ENCODE measurements around the gene KSR2. TPM values are rescaled to one million over a fixed set of nuclear protein-coding genes. Genes with fewer than 3 reads are reported as not detected.

KSR2 gene
- total and polyA plus RNA-seq, 9 donors, result under 0.01 to 0.14 (median 0.04) TPM; not detected in 3

GRCh38 chr12:117468016-117468415 is 500.8 kb downstream of the KSR2 start:
- H3K36me3 ChIP-seq (ENCODE audit: control insufficient read depth, insufficient read depth, low read length), result no peaks in the 10 kb centered on the region
- H3K9me3 ChIP-seq (replicated peaks; ENCODE audit: control insufficient read depth, low read depth, low read length), result peaks cover 5% of the 10 kb centered on the region
- WGBS (ENCODE audit: insufficient coverage), result 60% methylated on average over 3 of the region's 3 CpGs
- peaks cover 2% of the 10 kb centered on the region for H3K27me3 ChIP-seq (ENCODE audit: control insufficient read depth, insufficient read depth, low read length)
- no peak for DNase-seq
- H3K4me1 ChIP-seq (ENCODE audit: control insufficient read depth, insufficient read depth, low read length), result no peaks in the 10 kb centered on the region
- no peak overlapping the region for H3K27ac ChIP-seq (ENCODE audit: low read length)
- H3K4me3 ChIP-seq (ENCODE audit: low read length), result no peak overlapping the region

- H3K9me3 ChIP-seq (replicated peaks; ENCODE audit: control insufficient read depth, low read depth, low read length), result peaks cover 5% of the 10 kb centered on the region
- H3K27me3 ChIP-seq (ENCODE audit: control insufficient read depth, insufficient read depth, low read length), result peaks cover 2% of the 10 kb centered on the region
- no peak for DNase-seq
- no peaks in the 10 kb centered on the region for H3K36me3 ChIP-seq (ENCODE audit: control insufficient read depth, insufficient read depth, low read length)
- no peak overlapping the region for H3K27ac ChIP-seq (ENCODE audit: low read length)
- H3K4me1 ChIP-seq (ENCODE audit: control insufficient read depth, insufficient read depth, low read length), result no peaks in the 10 kb centered on the region
- no peak overlapping the region for H3K4me3 ChIP-seq (ENCODE audit: low read length)
Measured at GRCh38 chr12:117467588-117467987, 501.2 kb downstream of the KSR2 start.

- WGBS (ENCODE audit: insufficient coverage), result 73% methylated on average over 20 of the region's 20 CpGs
- H3K27ac ChIP-seq (ENCODE audit: low read length), result no peak overlapping the region
- no peak overlapping the region for H3K4me3 ChIP-seq (ENCODE audit: low read length)
- peaks cover 5% of the 10 kb centered on the region for H3K9me3 ChIP-seq (replicated peaks; ENCODE audit: control insufficient read depth, low read depth, low read length)
- H3K27me3 ChIP-seq (ENCODE audit: control insufficient read depth, insufficient read depth, low read length), result peaks cover 2% of the 10 kb centered on the region
- H3K36me3 ChIP-seq (ENCODE audit: control insufficient read depth, insufficient read depth, low read length), result no peaks in the 10 kb centered on the region
- DNase-seq, result no peak
- no peaks in the 10 kb centered on the region for H3K4me1 ChIP-seq (ENCODE audit: control insufficient read depth, insufficient read depth, low read length)
Measured at GRCh38 chr12:117466677-117467362, 502.0 kb downstream of the KSR2 start.

GRCh38 chr12:117461732-117462131 is 507.1 kb downstream of the KSR2 start:
- no peak overlapping the region for H3K27ac ChIP-seq (ENCODE audit: low read length)
- H3K9me3 ChIP-seq (replicated peaks; ENCODE audit: control insufficient read depth, low read depth, low read length), result no peaks in the 10 kb centered on the region
- no peak overlapping the region for H3K4me3 ChIP-seq (ENCODE audit: low read length)
- H3K4me1 ChIP-seq (ENCODE audit: control insufficient read depth, insufficient read depth, low read length), result no peaks in the 10 kb centered on the region
- no peaks in the 10 kb centered on the region for H3K36me3 ChIP-seq (ENCODE audit: control insufficient read depth, insufficient read depth, low read length)
- DNase-seq, result no peak
- 100% methylated on average over 1 of the region's 3 CpGs for WGBS (ENCODE audit: insufficient coverage)
- peaks cover 2% of the 10 kb centered on the region for H3K27me3 ChIP-seq (ENCODE audit: control insufficient read depth, insufficient read depth, low read length)

GRCh38 chr12:117459229-117459628 is 509.6 kb downstream of the KSR2 start:
- no CpG with 5 or more reads among the region's 1 CpG for WGBS (ENCODE audit: insufficient coverage)
- Histone ChIP-seq H3K36me3 (ENCODE audit: control insufficient read depth, insufficient read depth, low read length) (no peaks in the 10 kb centered on the region), H3K4me1 (ENCODE audit: control insufficient read depth, insufficient read depth, low read length) (no peaks in the 10 kb centered on the region), H3K9me3 (replicated peaks; ENCODE audit: control insufficient read depth, low read depth, low read length) (no peaks in the 10 kb centered on the region), H3K27ac (ENCODE audit: low read length) (no peak overlapping the region), H3K4me3 (ENCODE audit: low read length) (no peak overlapping the region), H3K27me3 (ENCODE audit: control insufficient read depth, insufficient read depth, low read length) (peaks cover 6% of the 10 kb centered on the region)
- no peak for DNase-seq

- Histone ChIP-seq H3K27ac (ENCODE audit: low read length) (no peak overlapping the region), H3K9me3 (replicated peaks; ENCODE audit: control insufficient read depth, low read depth, low read length) (peaks cover 3% of the 10 kb centered on the region), H3K36me3 (ENCODE audit: control insufficient read depth, insufficient read depth, low read length) (no peaks in the 10 kb centered on the region), H3K4me3 (ENCODE audit: low read length) (no peak overlapping the region), H3K27me3 (ENCODE audit: control insufficient read depth, insufficient read depth, low read length) (peaks cover 6% of the 10 kb centered on the region), H3K4me1 (ENCODE audit: control insufficient read depth, insufficient read depth, low read length) (no peaks in the 10 kb centered on the region)
- no peak for DNase-seq
- WGBS (ENCODE audit: insufficient coverage), result 60% methylated on average over 1 of the region's 3 CpGs
Measured at GRCh38 chr12:117457189-117457588, 511.6 kb downstream of the KSR2 start.

GRCh38 chr12:117456076-117456475 is 512.7 kb downstream of the KSR2 start:
- Histone ChIP-seq H3K27ac (ENCODE audit: low read length) (no peak overlapping the region), H3K9me3 (replicated peaks; ENCODE audit: control insufficient read depth, low read depth, low read length) (peaks cover 3% of the 10 kb centered on the region), H3K36me3 (ENCODE audit: control insufficient read depth, insufficient read depth, low read length) (no peaks in the 10 kb centered on the region), H3K27me3 (ENCODE audit: control insufficient read depth, insufficient read depth, low read length) (peaks cover 6% of the 10 kb centered on the region), H3K4me3 (ENCODE audit: low read length) (no peak overlapping the region), H3K4me1 (ENCODE audit: control insufficient read depth, insufficient read depth, low read length) (no peaks in the 10 kb centered on the region)
- no peak for DNase-seq
- WGBS (ENCODE audit: insufficient coverage), result 46% methylated on average over 2 of the region's 5 CpGs

GRCh38 chr12:117453961-117454360 is 514.8 kb downstream of the KSR2 start:
- DNase-seq, result no peak
- no peak overlapping the region for H3K27ac ChIP-seq (ENCODE audit: low read length)
- peaks cover 3% of the 10 kb centered on the region for H3K9me3 ChIP-seq (replicated peaks; ENCODE audit: control insufficient read depth, low read depth, low read length)
- no peaks in the 10 kb centered on the region for H3K4me1 ChIP-seq (ENCODE audit: control insufficient read depth, insufficient read depth, low read length)
- peaks cover 4% of the 10 kb centered on the region for H3K27me3 ChIP-seq (ENCODE audit: control insufficient read depth, insufficient read depth, low read length)
- no peak overlapping the region for H3K4me3 ChIP-seq (ENCODE audit: low read length)
- no peaks in the 10 kb centered on the region for H3K36me3 ChIP-seq (ENCODE audit: control insufficient read depth, insufficient read depth, low read length)
- no CpG with 5 or more reads among the region's 4 CpGs for WGBS (ENCODE audit: insufficient coverage)

- no CpG with 5 or more reads among the region's 6 CpGs for WGBS (ENCODE audit: insufficient coverage)
- DNase-seq, result no peak
- Histone ChIP-seq H3K27ac (ENCODE audit: low read length) (no peak overlapping the region), H3K36me3 (ENCODE audit: control insufficient read depth, insufficient read depth, low read length) (no peaks in the 10 kb centered on the region), H3K9me3 (replicated peaks; ENCODE audit: control insufficient read depth, low read depth, low read length) (peaks cover 3% of the 10 kb centered on the region), H3K4me3 (ENCODE audit: low read length) (no peak overlapping the region), H3K27me3 (ENCODE audit: control insufficient read depth, insufficient read depth, low read length) (peaks cover 7% of the 10 kb centered on the region), H3K4me1 (ENCODE audit: control insufficient read depth, insufficient read depth, low read length) (no peaks in the 10 kb centered on the region)
Measured at GRCh38 chr12:117452112-117452511, 516.7 kb downstream of the KSR2 start.

GRCh38 chr12:117450209-117450608 is 518.6 kb downstream of the KSR2 start:
- Histone ChIP-seq H3K36me3 (ENCODE audit: control insufficient read depth, insufficient read depth, low read length) (no peaks in the 10 kb centered on the region), H3K27me3 (ENCODE audit: control insufficient read depth, insufficient read depth, low read length) (peaks cover 5% of the 10 kb centered on the region), H3K9me3 (replicated peaks; ENCODE audit: control insufficient read depth, low read depth, low read length) (peaks cover 3% of the 10 kb centered on the region), H3K4me1 (ENCODE audit: control insufficient read depth, insufficient read depth, low read length) (no peaks in the 10 kb centered on the region), H3K4me3 (ENCODE audit: low read length) (no peak overlapping the region), H3K27ac (ENCODE audit: low read length) (no peak overlapping the region)
- no CpG with 5 or more reads among the region's 5 CpGs for WGBS (ENCODE audit: insufficient coverage)
- DNase-seq, result no peak
